ENCODE measurements around the gene GJA10.

Gene GJA10

DNA sequence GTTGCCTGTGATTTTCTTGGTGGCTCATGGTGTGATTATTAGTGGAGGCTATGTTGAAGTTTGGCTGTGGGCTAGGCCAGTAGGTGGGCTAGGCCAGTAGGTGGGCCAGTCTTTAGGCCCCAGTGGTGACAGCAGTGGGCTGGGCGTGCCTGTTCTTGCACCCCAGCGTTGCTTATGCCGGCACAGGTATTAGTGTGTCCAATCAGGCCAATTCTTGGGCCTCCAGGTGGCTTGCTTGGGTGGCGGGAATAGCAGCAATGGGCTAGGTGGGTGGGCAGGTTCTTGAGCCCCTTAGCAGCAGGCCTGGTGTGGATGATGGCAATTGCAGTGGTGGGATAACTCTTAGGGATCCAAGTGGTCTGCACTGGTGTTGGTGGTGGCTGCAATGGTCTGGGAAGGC lies 22.9 kb downstream of the GJA10 start:
- no peak for DNase-seq (ENCODE audit: low spot score)

GRCh38 chr6:89917801-89918366 lies 23.6 kb downstream of the GJA10 start:
- no peak for DNase-seq (ENCODE audit: low spot score)

GRCh38 chr6:89921197-89921596 lies 26.9 kb downstream of the GJA10 start:
- DNase-seq (ENCODE audit: low spot score) = no peak

- DNase-seq (ENCODE audit: low spot score) = no peak
Observed at GRCh38 chr6:89921691-89922090, 27.4 kb downstream of the GJA10 start.

DNA sequence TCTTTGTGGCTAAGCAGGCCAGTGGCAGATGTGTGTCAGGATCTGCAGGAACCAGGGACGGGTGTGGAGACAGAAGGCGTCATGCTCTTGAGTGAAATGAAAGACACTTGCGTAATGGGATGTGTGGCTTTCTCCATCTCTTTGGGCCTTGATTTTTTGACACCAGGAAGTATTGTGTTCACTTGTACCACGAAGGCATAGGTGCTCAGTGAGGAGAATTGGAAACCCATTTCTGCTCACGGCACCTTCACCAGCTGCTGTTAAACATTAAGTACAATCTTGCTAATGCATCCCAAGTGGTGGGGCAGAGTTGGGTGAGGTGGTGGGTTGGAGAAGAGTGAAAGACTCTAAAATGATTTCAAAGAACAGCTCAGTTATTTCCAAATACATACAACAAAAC lies 30.0 kb downstream of the GJA10 start:
- no peak for DNase-seq (ENCODE audit: low spot score)

DNA sequence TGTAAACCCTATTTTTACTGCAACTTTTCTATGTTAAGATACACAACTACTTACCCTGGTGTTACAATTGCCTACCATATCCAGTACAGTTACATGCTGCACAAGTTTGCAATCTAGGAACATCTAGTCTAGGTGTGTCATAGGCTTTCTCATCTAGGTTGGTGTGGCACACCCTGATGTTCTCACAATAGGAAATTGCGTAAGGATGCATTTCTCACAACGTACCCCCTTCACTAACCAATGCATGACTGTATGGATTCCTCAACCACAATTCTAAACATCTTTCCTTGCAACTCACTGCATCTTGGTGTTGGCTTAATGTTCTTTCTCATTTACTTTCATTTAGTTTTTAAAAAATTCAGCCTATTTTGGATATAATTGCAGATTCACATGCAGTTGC lies 31.6 kb downstream of the GJA10 start:
- DNase-seq (ENCODE audit: low spot score) = no peak

GRCh38 chr6:89927264-89927663 lies 33.0 kb downstream of the GJA10 start:
- no peak for DNase-seq (ENCODE audit: low spot score)

- no peak for DNase-seq (ENCODE audit: low spot score)
Observed at GRCh38 chr6:89927791-89928550, 33.7 kb downstream of the GJA10 start.

- DNase-seq (ENCODE audit: low spot score) = no peak
Observed at GRCh38 chr6:89928604-89929003, 34.3 kb downstream of the GJA10 start.

DNA sequence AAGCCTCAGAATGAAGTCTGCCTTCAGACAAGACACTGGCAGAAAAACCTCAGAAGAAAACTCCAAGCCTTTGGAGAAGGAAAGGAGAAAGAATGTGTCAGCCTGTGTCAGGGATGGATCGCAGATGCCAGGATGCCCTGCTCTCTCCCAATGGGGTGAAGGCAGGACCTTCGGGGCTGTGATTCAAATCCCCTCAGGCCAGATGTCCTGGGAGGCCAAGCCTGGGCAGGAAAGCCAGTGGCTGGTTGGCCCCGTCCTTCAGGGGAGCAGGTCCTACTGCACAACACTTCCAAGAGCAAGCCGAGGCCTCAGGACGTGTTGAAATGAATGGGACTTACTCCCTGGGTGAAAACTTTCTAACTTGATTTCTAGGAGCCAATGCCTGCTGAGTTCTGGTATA lies 36.5 kb downstream of the GJA10 start:
- DNase-seq (ENCODE audit: low spot score) = no peak

- DNase-seq (ENCODE audit: low spot score) = no peak
Observed at GRCh38 chr6:89932245-89932802, 38.1 kb downstream of the GJA10 start.

- no peak for DNase-seq (ENCODE audit: low spot score)
Observed at GRCh38 chr6:89934685-89935366, 40.6 kb downstream of the GJA10 start.

- DNase-seq (ENCODE audit: low spot score) = no peak
Observed at GRCh38 chr6:89936177-89936576, 41.9 kb downstream of the GJA10 start.

DNA sequence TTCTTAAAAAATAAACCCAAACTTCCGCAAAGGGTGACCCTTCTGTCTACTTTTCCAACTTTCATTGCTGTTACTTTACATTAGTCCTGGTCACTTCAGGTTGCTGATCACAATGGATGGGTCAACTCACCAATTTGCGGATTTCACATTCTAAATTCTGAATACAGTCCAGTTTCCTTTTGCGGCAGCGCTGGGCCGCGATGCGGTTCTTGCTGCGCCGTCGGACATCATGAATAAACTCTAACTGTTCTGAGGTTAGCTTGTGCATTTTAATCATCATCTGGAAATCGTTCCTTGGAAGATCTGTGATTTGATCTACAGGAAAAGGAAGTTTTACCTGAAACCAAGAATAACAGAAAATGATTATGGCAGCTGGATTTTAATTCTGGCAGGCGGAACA lies 43.7 kb downstream of the GJA10 start:
- DNase-seq (ENCODE audit: low spot score) = no peak

GRCh38 chr6:89939144-89939543 lies 44.9 kb downstream of the GJA10 start:
- DNase-seq (ENCODE audit: low spot score) = no peak

- DNase-seq (ENCODE audit: low spot score) = peak; percentile 68
Observed at GRCh38 chr6:89940225-89941027, 46.2 kb downstream of the GJA10 start.

GRCh38 chr6:89941031-89941762 lies 46.9 kb downstream of the GJA10 start:
- DNase-seq (ENCODE audit: low spot score) = no peak

DNA sequence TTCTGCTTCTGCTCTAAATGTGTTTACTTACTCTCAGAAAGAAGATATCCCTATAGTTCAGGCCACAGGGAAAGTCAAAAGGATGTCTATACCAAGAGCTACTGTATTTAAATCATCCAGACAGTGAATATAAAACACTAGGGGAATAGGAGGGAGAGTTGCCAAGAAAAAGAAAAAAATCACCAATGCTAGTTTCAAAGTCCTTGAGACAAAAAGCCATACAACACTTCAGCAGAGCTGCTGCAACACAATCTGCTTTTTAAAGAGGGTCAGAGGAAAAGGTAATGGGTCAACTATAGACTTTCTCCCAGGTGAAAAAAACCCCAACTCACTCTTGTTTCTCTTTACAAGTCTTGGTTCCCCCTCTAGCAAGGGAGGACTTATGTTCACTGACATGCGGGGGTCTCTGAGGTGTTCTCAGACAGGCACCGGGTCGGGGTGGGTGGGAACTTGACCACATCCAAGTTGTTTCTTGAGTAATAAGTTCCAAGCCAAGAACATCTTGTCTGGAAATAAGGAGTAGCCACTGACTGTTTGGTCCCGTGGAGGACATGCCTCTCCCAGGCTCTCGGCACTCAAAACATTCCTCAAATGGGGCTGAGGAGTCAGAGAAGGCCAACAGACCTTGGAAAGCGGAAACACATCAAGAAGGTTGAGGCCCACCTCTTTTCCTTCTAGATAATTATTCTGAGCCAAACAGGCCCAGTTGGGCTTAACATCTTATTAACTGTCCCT lies 47.7 kb downstream of the GJA10 start:
- DNase-seq (ENCODE audit: low spot score) = no peak

GRCh38 chr6:89942601-89943000 lies 48.3 kb downstream of the GJA10 start:
- no peak for DNase-seq (ENCODE audit: low spot score)

GRCh38 chr6:89944181-89944755 lies 50.0 kb downstream of the GJA10 start:
- DNase-seq (ENCODE audit: low spot score) = no peak

Data from SW480 (cell line).